ENCODE measurements around the gene BPIFB2.
"Not testable (repeated sequence)": the region's sequence is repeated elsewhere in the genome, so short reads cannot be mapped to it uniquely, and the experiment has no call there.

BPIFB2 gene

DNA sequence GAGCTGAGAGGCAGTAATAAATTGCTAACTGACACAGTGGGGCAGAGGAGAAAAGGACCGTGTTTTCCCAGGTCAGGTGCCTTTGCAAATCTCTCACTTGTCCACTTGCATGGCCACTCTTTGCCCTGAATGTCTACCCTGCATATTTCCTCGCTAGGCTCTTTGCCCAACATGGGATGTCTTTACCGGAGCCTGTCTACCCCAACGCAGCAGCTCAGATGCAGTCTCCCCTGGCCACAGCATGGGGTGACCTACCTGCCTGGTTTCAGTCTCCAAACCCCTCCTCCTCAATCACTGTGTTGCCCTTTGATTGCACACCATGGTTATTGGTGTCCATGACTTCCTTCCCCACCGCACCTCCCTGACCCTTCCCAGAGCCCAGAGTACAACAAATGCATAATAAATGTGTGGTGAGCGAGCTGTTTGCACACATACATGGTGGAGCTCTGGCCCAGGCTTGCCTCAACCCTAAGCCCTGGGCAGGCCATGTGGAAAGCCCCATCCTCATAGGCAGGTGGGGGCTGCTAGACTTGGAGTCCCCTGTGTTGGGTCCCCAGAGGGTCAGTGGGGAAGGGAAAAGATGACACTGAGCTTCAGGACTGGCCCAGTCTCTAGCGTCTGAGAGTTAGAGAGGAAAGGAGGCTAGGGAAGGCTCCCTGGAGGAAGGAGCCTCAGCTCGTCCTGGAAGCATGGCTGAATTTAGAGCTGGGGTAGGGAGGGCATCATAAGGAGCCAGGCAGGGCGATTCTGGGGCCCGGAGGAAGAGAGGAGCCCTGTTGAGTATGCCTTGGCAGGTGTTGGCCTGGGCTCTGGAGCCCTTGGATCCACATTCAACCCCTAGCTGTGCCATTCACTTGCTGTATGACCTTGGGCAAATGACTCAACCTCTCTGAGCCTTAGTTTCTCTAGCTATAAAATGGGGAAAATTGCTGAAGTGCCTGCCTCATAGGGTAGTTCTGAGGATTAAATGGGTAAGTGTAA lies 19.6 kb downstream of the BPIFB2 start:
- intact Hi-C loops (cut with DNase I): no loop called here
- no peak for DNase-seq

DNA sequence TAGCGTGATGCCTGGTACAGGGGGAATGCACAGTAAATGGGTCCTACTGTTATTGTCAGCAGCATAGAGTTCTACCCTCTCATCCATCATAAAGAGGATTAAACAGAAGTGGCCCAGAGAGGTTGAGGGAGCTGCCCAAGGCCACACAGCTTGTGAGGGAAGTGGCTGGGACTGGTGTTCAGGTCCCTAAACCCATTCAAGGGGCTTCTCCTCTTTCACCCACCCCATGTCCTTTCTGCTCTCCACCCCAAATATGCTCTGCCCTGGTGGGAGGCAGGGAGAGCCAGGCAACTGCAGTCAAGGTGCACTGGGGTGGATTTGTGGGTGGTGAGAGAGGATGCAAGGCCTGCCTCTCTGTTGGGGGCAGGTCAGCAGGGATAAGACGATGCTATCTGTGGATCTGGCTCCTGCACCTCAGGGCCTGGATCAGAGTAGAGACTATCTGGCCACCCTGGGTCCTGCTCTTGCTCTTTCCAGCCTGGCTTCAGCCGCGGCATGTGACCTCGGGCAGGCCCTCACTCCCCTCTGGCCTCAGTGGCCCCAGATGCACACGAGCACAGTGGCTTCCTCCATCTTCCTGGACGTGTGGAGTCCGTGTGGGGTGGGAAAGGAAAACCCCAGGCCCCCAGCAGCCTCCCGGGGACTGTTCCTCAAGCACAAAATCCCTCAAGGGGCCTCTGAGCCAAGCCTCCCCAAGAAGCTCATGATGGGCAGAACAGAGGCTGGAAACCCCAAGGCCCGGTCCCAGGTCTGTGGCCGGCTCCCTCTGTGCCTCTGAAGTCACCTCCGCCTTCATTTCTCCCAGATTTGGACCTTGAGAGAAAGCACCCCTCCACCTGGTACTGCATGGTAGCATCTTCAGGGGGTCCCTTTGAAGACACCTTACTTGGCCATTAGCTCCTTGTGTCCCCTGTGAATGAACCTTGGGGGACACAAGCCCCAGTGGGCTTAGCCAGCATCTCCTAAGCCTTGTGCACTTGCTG lies 20.6 kb downstream of the BPIFB2 start:
- no peak for DNase-seq
- intact Hi-C loops (cut with DNase I): no loop called here

DNA sequence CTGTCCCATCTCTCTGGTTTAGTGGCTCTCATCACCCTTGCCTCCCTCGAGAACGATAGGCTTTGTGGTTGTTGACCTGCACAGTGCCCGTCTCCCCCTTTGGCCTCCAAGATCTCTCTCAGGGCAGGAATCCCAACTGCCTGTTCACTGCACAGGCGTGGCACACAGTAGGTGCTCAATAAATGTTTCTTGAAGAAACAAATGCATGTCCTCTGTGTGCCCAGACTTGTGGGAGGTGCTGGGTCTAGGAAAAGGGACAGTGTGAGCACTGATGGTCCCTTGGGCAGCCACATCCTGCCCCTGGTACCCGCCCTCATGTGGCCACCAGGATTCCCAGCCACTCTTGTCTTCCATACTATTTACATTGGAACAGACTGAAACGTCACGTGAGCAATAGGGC lies 21.4 kb downstream of the BPIFB2 start:
- DNase-seq: no peak
- intact Hi-C loops (cut with DNase I): no loop called here

GRCh38 chr20:33030076-33030475 lies 22.6 kb downstream of the BPIFB2 start:
- no peak for DNase-seq
- intact Hi-C loops (cut with DNase I): no loop called here

GRCh38 chr20:33030569-33030968 lies 23.1 kb downstream of the BPIFB2 start:
- intact Hi-C loops (cut with DNase I): no loop called here
- DNase-seq: no peak

GRCh38 chr20:33031531-33031930 lies 24.0 kb downstream of the BPIFB2 start, which contains the start of gene BPIFB6:
TSS of gene BPIFB6 (plus strand) at chr20:33031648. CDS start at chr20:33031648, 0 bp downstream.
- no peak for DNase-seq
- intact Hi-C loops (cut with DNase I): no loop called here

DNA sequence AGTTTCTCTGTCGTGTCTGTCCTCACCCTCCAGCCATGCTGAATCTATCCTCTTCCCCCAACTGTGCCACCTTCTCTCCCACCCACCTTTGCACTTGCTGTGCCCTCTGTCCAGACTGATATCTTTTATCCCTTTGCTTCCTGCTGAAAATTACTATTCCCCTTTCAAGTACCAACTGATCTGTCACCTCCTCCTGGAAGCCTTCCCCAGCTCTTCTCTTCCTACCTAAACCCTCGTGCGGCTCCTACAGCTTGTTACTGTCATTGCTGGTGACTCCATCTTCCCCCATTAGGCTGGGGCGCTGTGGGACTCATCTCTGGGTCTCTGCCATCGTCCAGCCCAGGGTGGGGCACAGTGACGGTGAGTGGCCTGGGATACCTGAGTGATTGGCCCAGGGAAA lies 25.1 kb downstream of the BPIFB2 start:
- intact Hi-C loops (cut with DNase I): no loop called here
- no peak for DNase-seq

DNA sequence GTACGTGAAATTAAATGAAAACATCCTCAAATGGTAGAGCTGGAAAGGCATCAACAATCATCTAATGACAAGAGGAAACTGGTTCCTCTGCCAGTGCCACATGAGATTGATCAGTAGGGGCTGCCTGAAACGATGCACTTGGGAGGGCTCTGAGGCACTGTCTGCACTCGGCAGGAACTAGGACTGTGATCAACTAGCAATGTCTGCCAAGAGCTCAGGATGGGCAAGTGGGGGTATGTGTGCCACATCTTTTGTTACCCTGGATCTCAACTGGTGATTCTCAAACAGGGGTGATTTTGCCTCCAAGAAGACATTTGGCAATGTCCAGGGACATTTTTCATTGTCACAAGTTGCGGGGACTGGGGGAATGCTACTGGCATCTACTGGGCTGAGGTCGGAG lies 25.9 kb downstream of the BPIFB2 start:
- DNase-seq: no peak
- intact Hi-C loops (cut with DNase I): no loop called here

DNA sequence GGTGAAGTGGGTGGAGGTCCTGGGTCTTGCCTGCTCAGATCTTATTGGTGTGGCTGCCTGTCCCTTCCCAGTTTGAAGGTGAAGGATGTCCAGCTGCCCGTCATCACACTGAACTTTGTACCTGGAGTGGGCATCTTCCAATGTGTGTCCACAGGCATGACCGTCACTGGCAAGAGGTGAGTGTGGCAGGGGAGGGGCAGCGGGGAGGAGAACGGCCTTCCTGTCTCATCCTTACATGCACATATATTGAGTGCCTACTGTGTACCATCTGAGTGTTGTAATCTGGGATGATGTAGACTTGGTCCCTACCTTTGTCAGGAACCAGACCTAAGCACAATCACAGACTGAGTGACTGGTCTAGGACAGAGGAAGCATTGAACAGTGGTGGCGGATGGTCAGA lies 26.6 kb downstream of the BPIFB2 start:
- intact Hi-C loops (cut with DNase I): no loop called here
- DNase-seq: no peak

DNA sequence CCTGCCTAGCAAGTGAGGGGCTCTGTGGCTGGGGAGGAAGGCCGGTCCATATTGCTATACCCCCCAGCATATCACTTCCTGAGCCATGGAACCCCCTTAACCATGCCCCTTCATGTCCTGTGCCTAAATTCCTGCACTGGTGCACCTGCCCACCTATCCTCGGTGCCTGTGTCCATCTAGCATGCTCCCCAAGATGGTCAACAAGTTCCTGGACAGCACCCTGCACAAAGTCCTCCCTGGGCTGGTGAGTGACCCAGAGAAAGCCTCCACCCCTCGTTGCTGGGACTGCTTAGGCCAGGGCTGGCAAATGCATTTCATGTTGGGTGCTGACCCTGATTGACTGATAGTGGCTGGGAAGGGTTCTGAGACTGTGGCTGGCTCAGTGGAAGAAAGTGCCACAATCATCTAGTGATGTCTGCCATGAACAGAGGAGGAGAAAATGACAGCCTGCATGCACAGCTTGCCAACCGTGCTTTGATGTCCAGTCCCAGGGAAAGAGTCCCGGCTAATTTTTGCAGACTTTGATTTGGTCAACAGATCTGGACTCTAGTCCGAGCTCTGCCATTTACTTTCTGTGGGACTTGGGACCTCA lies 27.5 kb downstream of the BPIFB2 start:
- no peak for DNase-seq
- intact Hi-C loops (cut with DNase I): no loop called here

DNA sequence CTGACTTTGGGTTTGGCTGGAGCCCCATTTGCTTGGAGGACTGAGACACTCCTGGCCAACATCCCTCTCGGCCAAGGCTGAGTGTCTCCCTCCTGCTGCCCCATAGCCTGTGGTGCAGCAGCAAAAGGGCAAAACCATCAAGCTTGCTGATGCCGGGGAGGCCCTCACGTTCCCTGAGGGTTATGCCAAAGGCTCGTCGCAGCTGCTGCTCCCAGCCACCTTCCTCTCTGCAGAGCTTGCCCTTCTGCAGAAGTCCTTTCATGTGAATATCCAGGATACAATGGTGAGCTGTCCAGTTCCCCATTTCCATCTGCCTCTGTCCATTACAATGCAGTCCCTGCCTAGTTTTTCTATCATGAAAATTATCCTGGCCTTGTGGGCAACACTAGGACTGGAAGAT lies 30.0 kb downstream of the BPIFB2 start:
- DNase-seq: no peak
- intact Hi-C loops (cut with DNase I): no loop called here

GRCh38 chr20:33038243-33038642 lies 30.7 kb downstream of the BPIFB2 start:
- intact Hi-C loops (cut with DNase I): no loop called here
- no peak for DNase-seq

DNA sequence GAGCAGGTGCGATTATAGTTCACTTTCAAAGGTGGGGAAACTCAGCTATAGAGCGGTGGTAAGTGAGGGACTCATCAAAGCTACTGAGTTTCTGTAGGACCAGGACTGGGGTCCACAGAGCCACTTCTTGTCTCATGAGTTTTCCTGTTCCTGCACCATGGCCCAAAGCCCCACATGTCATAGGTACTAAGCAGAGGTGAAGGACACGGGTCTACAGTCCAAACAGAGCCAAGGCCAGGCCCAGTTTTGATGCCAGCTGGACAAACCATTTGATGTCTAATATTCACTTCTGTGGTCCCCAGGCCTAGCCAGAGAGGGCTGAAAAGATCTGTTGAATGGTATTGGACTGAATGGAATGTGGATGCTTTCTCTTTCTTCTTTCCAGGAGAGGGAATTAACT lies 34.9 kb downstream of the BPIFB2 start:
- DNase-seq: no peak
- intact Hi-C loops (cut with DNase I): no loop called here

- DNase-seq: no peak
- intact Hi-C loops (cut with DNase I): no loop called here
These were observed 35.7 kb downstream of the BPIFB2 start for GRCh38 chr20:33042983-33043730.

GRCh38 chr20:33043731-33044181 lies 36.3 kb downstream of the BPIFB2 start:
- DNase-seq: no peak
- intact Hi-C loops (cut with DNase I): no loop called here

GRCh38 chr20:33045129-33045721 lies 37.7 kb downstream of the BPIFB2 start:
- intact Hi-C loops (cut with DNase I); DNase-seq: not testable (repeated sequence)

GRCh38 chr20:33046412-33046811 lies 38.9 kb downstream of the BPIFB2 start:
- no peak for DNase-seq
- intact Hi-C loops (cut with DNase I): no loop called here

- intact Hi-C loops (cut with DNase I): no loop called here
- no peak for DNase-seq
These were observed 43.8 kb downstream of the BPIFB2 start for GRCh38 chr20:33051333-33051732.
